ENCODE results near the gene BRIP1.
"Not testable (repeated sequence)": the region's sequence is repeated elsewhere in the genome, so short reads cannot be mapped to it uniquely, and the experiment has no call there.

BRIP1 gene

GRCh38 chr17:61862975-61863800, at the start of gene BRIP1:
TSS of gene BRIP1 (minus strand) at chr17:61863528. CDS start at chr17:61861539, 1,989 bp downstream.
- peak; percentile 92 for DNase-seq (ENCODE audit: low spot score)

GRCh38 chr17:61908292-61909037, 45.1 kb upstream of the BRIP1 start:
- no peak for DNase-seq (ENCODE audit: low spot score)

- no peak for DNase-seq (ENCODE audit: low spot score)
Measured at GRCh38 chr17:61907361-61907760, 44.0 kb upstream of the BRIP1 start.

GRCh38 chr17:61904094-61904710, 40.9 kb upstream of the BRIP1 start:
- no peak for DNase-seq (ENCODE audit: low spot score)

- no peak for DNase-seq (ENCODE audit: low spot score)
Measured at GRCh38 chr17:61903251-61903650, 39.9 kb upstream of the BRIP1 start.

GRCh38 chr17:61897548-61898180, 34.3 kb upstream of the BRIP1 start:
- no peak for DNase-seq (ENCODE audit: low spot score)

- no peak for DNase-seq (ENCODE audit: low spot score)
Measured at GRCh38 chr17:61895391-61895790, 32.1 kb upstream of the BRIP1 start.

- DNase-seq (ENCODE audit: low spot score) = not testable (repeated sequence)
Measured at GRCh38 chr17:61894310-61894709, 31.0 kb upstream of the BRIP1 start.

- DNase-seq (ENCODE audit: low spot score) = not testable (repeated sequence)
Measured at GRCh38 chr17:61887733-61888132, 24.4 kb upstream of the BRIP1 start.

GRCh38 chr17:61885865-61886264, 22.5 kb upstream of the BRIP1 start:
- DNase-seq (ENCODE audit: low spot score) = not testable (repeated sequence)

- DNase-seq (ENCODE audit: low spot score) = no peak
Measured at GRCh38 chr17:61884864-61885263, 21.5 kb upstream of the BRIP1 start.

- DNase-seq (ENCODE audit: low spot score) = no peak
Measured at GRCh38 chr17:61880589-61881102, 17.3 kb upstream of the BRIP1 start.

GRCh38 chr17:61878984-61879612, 15.8 kb upstream of the BRIP1 start:
- no peak for DNase-seq (ENCODE audit: low spot score)

GRCh38 chr17:61878520-61878919, 15.2 kb upstream of the BRIP1 start:
- no peak for DNase-seq (ENCODE audit: low spot score)

GRCh38 chr17:61877837-61878236, 14.5 kb upstream of the BRIP1 start:
- DNase-seq (ENCODE audit: low spot score) = no peak

GRCh38 chr17:61875804-61876203, 12.5 kb upstream of the BRIP1 start:
- DNase-seq (ENCODE audit: low spot score) = no peak

- DNase-seq (ENCODE audit: low spot score) = no peak
Measured at GRCh38 chr17:61875285-61875684, 12.0 kb upstream of the BRIP1 start.

- DNase-seq (ENCODE audit: low spot score) = no peak
Measured at GRCh38 chr17:61874075-61874474, 10.7 kb upstream of the BRIP1 start.

- DNase-seq (ENCODE audit: low spot score) = no peak
Measured at GRCh38 chr17:61872099-61872498, 8.8 kb upstream of the BRIP1 start.

GRCh38 chr17:61869138-61869537, 5.8 kb upstream of the BRIP1 start:
- DNase-seq (ENCODE audit: low spot score) = no peak

- DNase-seq (ENCODE audit: low spot score) = no peak
Measured at GRCh38 chr17:61868074-61868473, 4.7 kb upstream of the BRIP1 start.

GRCh38 chr17:61867033-61867432, 3.7 kb upstream of the BRIP1 start:
- no peak for DNase-seq (ENCODE audit: low spot score)

Measured in SW480 (cell line).